GM12872 (cell line): ENCODE results near the gene SLC22A5.

ENCODE experiments used
- TF ChIP-seq, protein P1 (sequence below): IDR thresholded peaks from 3 replicates; pipeline ENCODE4 v1.5.1; 2011; ENCODE audit warnings: low read depth, mild to moderate bottlenecking, low read length, moderate library complexity; ENCODE audit not compliant: insufficient read depth

Gene SLC22A5

GRCh38 chr5:132435886-132436285 lies 66.4 kb downstream of the SLC22A5 start:
- TF ChIP-seq, protein P1, sequence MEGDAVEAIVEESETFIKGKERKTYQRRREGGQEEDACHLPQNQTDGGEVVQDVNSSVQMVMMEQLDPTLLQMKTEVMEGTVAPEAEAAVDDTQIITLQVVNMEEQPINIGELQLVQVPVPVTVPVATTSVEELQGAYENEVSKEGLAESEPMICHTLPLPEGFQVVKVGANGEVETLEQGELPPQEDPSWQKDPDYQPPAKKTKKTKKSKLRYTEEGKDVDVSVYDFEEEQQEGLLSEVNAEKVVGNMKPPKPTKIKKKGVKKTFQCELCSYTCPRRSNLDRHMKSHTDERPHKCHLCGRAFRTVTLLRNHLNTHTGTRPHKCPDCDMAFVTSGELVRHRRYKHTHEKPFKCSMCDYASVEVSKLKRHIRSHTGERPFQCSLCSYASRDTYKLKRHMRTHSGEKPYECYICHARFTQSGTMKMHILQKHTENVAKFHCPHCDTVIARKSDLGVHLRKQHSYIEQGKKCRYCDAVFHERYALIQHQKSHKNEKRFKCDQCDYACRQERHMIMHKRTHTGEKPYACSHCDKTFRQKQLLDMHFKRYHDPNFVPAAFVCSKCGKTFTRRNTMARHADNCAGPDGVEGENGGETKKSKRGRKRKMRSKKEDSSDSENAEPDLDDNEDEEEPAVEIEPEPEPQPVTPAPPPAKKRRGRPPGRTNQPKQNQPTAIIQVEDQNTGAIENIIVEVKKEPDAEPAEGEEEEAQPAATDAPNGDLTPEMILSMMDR = no peak

- TF ChIP-seq, protein P1 = no peak
Observed at GRCh38 chr5:132436936-132437335, 67.4 kb downstream of the SLC22A5 start.

DNA sequence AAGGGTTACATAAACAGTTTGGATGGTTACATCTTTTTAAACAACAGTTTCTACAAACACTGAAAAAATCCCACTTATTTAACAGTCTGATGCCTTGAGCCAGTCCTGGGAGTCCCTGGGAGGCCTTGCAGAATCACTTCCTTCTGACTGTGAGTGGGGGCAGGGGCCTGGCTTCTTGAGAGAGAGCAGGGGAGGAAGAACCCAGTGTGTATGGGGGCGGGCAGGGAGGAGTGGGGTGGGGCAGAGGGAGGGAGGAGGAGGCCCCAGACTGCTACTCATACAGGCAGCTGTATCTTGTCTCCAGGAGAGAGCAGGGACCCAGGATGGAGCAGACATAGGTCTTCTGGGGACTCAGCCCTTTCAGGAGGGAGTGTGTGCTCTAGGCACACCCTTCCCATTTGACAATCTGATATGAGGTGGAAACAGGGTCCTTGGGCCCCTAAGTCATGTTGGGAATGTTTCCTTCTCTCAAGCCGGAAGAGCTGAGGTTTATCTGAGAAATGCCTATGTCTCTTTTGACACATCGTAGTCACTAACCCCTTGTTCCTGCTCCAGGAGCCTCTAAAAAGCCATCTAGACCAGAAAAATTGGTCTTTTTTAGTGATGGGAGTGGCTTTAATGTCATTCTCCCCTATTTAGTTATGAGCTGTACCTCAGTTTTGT lies 68.2 kb downstream of the SLC22A5 start:
- TF ChIP-seq, protein P1 = no peak

GRCh38 chr5:132438917-132439316 lies 69.4 kb downstream of the SLC22A5 start:
- TF ChIP-seq, protein P1 = no peak

DNA sequence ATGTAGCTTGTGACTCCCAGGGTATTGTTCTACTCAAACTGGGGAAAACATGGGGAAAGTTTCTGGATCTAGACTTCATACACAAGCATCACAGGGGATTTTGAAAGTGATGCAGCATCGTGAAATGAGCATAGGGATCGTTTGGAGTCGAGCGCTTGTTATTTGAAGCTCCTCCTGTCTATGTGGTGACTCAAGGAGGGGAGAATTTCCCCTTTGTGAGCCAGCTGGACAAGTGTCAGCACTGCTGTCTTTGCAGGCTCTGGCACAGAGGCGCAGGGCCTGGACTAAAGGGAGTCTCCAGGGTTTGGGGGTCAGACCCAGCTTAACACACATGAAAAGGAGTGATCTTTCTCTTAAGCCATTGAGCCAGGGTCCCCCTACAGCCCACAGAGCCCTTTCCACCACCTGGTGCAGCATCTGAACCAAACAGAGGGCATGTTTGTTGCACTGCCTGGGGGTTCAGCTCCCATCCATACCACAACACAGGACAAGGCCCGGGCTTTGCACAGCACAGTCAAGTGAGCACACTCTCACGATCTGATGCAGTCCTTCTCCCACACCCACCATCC lies 70.1 kb downstream of the SLC22A5 start:
- TF ChIP-seq, protein P1 = no peak

- TF ChIP-seq, protein P1 = no peak
Observed at GRCh38 chr5:132444061-132444460, 74.6 kb downstream of the SLC22A5 start.
